D341Med (cell line): ENCODE data around the gene ABLIM2.
A peak's percentile ranks its signal among the peaks of the same experiment; 100 is the strongest.

Experiments
- DNase-seq: peaks from one replicate; pipeline ENCODE4 v3.0.0; 2012; ENCODE audit warnings: low spot score

The ABLIM2 gene

GRCh38 chr4:8004066-8004465 lies 154.5 kb downstream of the ABLIM2 start:
- no peak for DNase-seq

GRCh38 chr4:8002525-8003309 lies 155.9 kb downstream of the ABLIM2 start:
- no peak for DNase-seq

GRCh38 chr4:8001564-8002355 lies 156.9 kb downstream of the ABLIM2 start:
- DNase-seq, result no peak

GRCh38 chr4:8000721-8001491 lies 157.7 kb downstream of the ABLIM2 start:
- DNase-seq, result no peak

GRCh38 chr4:8000247-8000646 lies 158.4 kb downstream of the ABLIM2 start:
- DNase-seq, result no peak

- DNase-seq, result no peak
Observed at GRCh38 chr4:7999695-8000094, 158.9 kb downstream of the ABLIM2 start.

- no peak for DNase-seq
Observed at GRCh38 chr4:7999279-7999678, 159.3 kb downstream of the ABLIM2 start.

- DNase-seq, result no peak
Observed at GRCh38 chr4:7998447-7998846, 160.2 kb downstream of the ABLIM2 start.

GRCh38 chr4:7995866-7996265 lies 162.7 kb downstream of the ABLIM2 start:
- no peak for DNase-seq

- DNase-seq, result no peak
Observed at GRCh38 chr4:7995135-7995534, 163.5 kb downstream of the ABLIM2 start.

GRCh38 chr4:7993671-7994070 lies 164.9 kb downstream of the ABLIM2 start:
- DNase-seq, result no peak

- DNase-seq, result no peak
Observed at GRCh38 chr4:7992846-7993245, 165.8 kb downstream of the ABLIM2 start.

GRCh38 chr4:7990807-7991459 lies 167.7 kb downstream of the ABLIM2 start:
- no peak for DNase-seq

- no peak for DNase-seq
Observed at GRCh38 chr4:7989654-7990053, 169.0 kb downstream of the ABLIM2 start.

GRCh38 chr4:7988437-7988836 lies 170.2 kb downstream of the ABLIM2 start:
- no peak for DNase-seq

- peak; percentile 85 for DNase-seq
Observed at GRCh38 chr4:7987148-7987989, 171.2 kb downstream of the ABLIM2 start.

GRCh38 chr4:7985891-7986441 lies 172.6 kb downstream of the ABLIM2 start:
- no peak for DNase-seq

- no peak for DNase-seq
Observed at GRCh38 chr4:7985072-7985471, 173.5 kb downstream of the ABLIM2 start.

GRCh38 chr4:7984286-7984925 lies 174.2 kb downstream of the ABLIM2 start:
- no peak for DNase-seq

GRCh38 chr4:7983296-7983695 lies 175.3 kb downstream of the ABLIM2 start:
- DNase-seq, result no peak
